HG03103 (cell line): Measurements from ENCODE around the gene FKTN.

Experiments
- ATAC-seq: cut with Tn5 transposase; IDR thresholded peaks from one replicate; pipeline ENCODE4 v1.9.1; 2021; ENCODE audit warnings: low read depth; ENCODE audit not compliant: unreplicated experiment

The FKTN gene

DNA sequence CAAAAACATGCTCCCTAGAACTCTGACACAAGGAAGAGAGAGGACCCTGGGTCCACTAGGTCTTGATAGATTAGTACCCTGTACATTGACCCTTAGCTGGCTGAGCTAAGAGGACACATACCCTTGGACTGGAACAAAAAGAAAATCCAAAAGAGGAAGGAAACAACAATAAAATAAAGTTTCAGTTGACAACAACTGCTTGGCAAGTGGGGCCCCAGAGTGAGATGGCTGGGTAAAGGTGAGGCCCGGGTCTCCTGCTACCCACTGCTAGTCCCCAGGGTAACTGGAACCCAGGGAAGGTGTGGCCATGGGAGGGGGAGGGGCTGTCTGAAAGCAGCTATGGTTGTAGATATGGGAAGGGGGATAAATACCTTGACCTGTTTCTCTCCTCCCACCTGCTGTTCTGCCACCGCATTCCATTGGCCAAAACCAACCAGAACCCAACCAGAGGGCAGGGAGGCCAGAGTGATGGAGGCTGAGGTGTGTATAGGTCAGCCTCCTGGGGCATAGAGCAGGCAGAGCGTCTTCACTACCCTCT is 116.0 kb downstream of the FKTN start:
- ATAC-seq: no peak

DNA sequence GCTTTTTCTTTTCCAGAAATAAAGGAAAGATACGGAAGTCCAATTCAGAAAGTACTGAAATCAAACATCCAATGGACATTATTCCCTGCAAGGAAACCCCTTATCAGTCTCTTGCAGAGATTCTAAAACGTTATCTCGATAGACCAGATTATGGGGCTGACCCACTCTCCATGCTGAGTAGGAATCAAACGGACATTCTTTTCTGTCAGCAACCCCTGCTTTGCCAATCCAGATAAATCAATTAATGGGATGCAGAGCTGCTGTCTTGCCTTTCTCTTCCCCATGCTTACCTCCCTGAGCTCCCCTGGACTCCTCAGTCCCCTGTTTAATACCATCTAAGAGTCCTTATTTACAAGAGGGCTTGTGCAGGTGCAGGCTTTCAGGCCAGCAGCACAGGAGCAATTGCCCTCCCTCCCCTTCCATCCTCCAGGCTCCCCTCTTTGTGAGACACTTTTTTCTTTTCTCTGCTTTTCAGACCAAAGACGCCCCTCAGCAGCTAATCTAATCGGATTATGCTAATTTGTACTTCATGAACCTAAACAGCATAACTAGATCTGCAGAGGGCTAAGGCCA is 118.5 kb downstream of the FKTN start:
- no peak for ATAC-seq

DNA sequence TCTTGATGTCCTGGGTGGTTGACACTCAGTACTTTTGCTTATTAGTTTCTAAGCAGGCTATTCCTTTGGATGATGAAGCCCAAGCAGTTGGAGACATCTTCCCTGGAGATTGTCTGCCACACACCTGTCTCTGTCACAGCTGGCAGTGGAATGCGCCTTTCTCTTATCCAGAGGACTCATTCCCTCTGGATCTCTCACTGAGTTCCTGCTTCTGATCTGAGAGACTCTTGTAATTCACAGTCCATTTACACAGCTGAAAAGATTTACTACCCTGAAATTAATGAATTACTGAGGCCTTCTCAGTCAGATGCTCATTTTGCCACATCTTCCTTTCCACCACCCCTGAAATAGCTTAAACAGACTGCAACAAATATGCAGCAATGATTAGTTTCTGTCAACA is 120.2 kb downstream of the FKTN start:
- ATAC-seq: no peak

GRCh38 chr9:105678781-105679180 is 120.8 kb downstream of the FKTN start:
- ATAC-seq: no peak

DNA sequence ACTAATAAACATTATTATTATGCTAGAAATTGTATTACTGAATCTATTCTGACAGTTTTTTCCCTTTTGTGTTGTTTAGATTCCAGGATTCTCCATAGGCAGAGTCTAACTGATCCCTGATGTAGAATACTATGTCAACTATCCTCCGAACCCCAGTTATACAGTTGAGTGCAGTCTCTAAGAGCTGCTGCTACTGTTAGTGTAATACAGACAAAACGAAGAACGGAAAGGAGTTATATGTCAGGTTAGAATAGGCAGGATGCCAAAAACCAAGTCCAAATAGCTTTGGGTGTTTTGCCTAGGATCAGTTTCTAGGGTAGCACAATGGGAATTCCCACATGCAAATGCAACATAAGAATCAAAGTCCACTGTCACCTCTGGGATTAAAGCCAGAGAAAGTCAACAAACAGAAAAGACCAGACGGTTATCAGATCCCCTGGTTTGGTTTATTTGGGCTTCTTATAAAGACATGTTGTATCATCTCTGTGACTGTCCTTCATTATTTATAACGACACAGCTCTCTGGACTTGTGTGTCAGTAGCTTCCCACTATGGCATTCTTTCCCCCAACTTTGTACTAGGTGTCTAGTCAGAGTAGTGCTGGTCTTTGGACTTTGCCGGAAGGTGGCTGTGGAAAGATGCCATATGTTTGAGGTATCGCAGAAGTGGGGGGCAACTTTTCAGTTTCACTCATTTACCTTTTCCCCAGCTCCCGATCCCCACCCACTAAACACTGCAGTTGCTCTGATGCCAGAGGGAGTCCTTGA is 121.5 kb downstream of the FKTN start:
- no peak for ATAC-seq

DNA sequence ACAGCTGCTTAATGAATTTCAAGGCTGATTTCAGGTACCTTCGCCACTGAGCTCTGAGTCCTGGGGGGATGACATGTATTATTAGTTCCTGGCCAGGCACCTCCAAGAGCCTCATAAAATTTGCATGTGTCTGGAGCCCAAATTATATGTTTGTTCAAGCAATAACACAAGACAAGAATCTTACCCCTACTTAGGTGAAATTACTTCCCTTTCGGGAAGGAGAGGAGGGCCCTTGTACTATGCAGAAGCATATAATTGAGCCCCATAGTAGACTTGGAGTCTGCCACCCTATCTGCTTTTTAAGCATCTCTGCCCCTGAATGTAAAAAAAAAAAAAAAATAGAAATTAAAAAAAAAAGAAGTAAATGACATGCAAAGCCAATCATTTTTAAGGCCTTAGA is 123.4 kb downstream of the FKTN start:
- no peak for ATAC-seq

DNA sequence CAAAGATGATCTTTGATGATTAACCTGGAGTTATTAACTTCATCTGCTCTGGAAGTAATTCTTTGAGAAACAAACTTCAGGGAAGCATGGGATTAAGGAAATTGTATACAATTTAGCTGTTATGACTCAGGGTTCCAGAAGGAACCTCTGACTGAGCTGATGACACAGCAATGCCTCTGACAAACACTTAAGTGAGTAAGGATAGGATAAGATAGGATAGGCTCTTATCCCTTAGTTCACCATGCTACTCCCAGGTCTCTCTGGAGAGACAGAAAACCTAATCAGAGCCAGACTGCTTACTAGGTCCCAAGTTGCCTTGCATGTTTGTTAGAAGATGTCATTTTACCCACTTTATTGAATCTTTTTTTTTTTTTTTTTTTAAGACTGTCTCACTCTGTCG is 123.8 kb downstream of the FKTN start:
- ATAC-seq: no peak

GRCh38 chr9:105683688-105684275 is 125.9 kb downstream of the FKTN start:
- no peak for ATAC-seq

GRCh38 chr9:105686936-105687335 is 129.0 kb downstream of the FKTN start:
- no peak for ATAC-seq
